DOHH2 (cell line): ENCODE results near the gene NFIA.

Experiments used
- CTCF ChIP-seq: fragments of 200-600 bp; sonication (generic); IDR thresholded peaks from one replicate; pipeline ENCODE4 v1.5.1; 2014; ENCODE audit warnings: antibody characterized with exemption, mild to moderate bottlenecking, low read depth, low read length; ENCODE audit not compliant: poor library complexity, severe bottlenecking
- EZH2phosphoT487 ChIP-seq: fragments of 200-600 bp; sonication (generic); IDR thresholded peaks from 2 replicates; pipeline ENCODE4 v1.6.1; 2017; ENCODE audit warnings: borderline replicate concordance, mild to moderate bottlenecking, antibody characterized with exemption, low read length, moderate library complexity, mixed read lengths

- TF ChIP-seq CTCF (no peak), EZH2phosphoT487 (no peak)
Observed at GRCh38 chr1:61231795-61232194, 149.4 kb downstream of the NFIA start.
